Measurements from ENCODE around the gene MTUS2.

- TF ChIP-seq, protein P1, sequence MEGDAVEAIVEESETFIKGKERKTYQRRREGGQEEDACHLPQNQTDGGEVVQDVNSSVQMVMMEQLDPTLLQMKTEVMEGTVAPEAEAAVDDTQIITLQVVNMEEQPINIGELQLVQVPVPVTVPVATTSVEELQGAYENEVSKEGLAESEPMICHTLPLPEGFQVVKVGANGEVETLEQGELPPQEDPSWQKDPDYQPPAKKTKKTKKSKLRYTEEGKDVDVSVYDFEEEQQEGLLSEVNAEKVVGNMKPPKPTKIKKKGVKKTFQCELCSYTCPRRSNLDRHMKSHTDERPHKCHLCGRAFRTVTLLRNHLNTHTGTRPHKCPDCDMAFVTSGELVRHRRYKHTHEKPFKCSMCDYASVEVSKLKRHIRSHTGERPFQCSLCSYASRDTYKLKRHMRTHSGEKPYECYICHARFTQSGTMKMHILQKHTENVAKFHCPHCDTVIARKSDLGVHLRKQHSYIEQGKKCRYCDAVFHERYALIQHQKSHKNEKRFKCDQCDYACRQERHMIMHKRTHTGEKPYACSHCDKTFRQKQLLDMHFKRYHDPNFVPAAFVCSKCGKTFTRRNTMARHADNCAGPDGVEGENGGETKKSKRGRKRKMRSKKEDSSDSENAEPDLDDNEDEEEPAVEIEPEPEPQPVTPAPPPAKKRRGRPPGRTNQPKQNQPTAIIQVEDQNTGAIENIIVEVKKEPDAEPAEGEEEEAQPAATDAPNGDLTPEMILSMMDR (IDR thresholded peaks at IDR 0.05) = no peak
- no peak for TF ChIP-seq CHD2 (IDR thresholded peaks at IDR 0.05; ENCODE audit: low read length, partially characterized antibody)
- no peak for TF ChIP-seq KDM1A (IDR thresholded peaks at IDR 0.05; ENCODE audit: low read depth)
- no peak for TF ChIP-seq FOXS1 (CRISPR knock-in tag; IDR thresholded peaks at IDR 0.05)
- TF ChIP-seq RCOR1 (IDR thresholded peaks at IDR 0.05; ENCODE audit: low read depth, low read length) = no peak
- TF ChIP-seq NFE2L2 (conservative IDR thresholded peaks at IDR 0.05; ENCODE audit: low read length) = no peak
- no peak for TF ChIP-seq JUN (IDR thresholded peaks at IDR 0.05)
- no peak for TF ChIP-seq MAZ (IDR thresholded peaks at IDR 0.05; ENCODE audit: borderline replicate concordance, low read depth, low read length)
- no peak for TF ChIP-seq POLR2A (IDR thresholded peaks at IDR 0.05; ENCODE audit: low read length)
- no peak for TF ChIP-seq ESRRA (IDR thresholded peaks at IDR 0.05; ENCODE audit: borderline replicate concordance, low read length)
- TF ChIP-seq CEBPB (IDR thresholded peaks at IDR 0.05) = no peak
- no peak for TF ChIP-seq RAD21 (conservative IDR thresholded peaks at IDR 0.05 in 1 of 2, IDR thresholded peaks at IDR 0.05 in 1 of 2)
These were observed 47.4 kb downstream of the MTUS2 start for GRCh38 chr13:28867564-28867963.
